ENCODE measurements around the gene SPSB3. TPM values are rescaled to one million over a fixed set of nuclear protein-coding genes. Genes with fewer than 3 reads are reported as not detected.

SPSB3 gene
- total RNA-seq, 2 donors from 2014 or later: 28.0 to 28.1 TPM

- no peaks in the 10 kb centered on the region for H3K9me3 Mint-ChIP-seq
- Histone ChIP-seq H3K9me3 (ENCODE audit: control insufficient read depth, low read length) (no peaks in the 10 kb centered on the region), H3K36me3 (ENCODE audit: control insufficient read depth, insufficient read depth, low read length) (peaks cover 23% of the 10 kb centered on the region), H3K9ac (ENCODE audit: extremely low read depth, low read length, poor library complexity, severe bottlenecking) (no peak overlapping the region), H3K27me3 (ENCODE audit: control insufficient read depth, insufficient read depth, low read length, poor library complexity, severe bottlenecking) (no peaks in the 10 kb centered on the region), H3K4me1 (ENCODE audit: control insufficient read depth, insufficient read depth, low read length) (no peaks in the 10 kb centered on the region), H3K27ac (ENCODE audit: low read depth, low read length) (no peak overlapping the region), H3K4me3 (ENCODE audit: low read length) (no peak overlapping the region)
- DNase-seq: peak; percentile 26
- TF ChIP-seq CTCF (conservative IDR thresholded peaks at IDR 0.05): no peak
- 94% methylated on average over 12 to 25 of the region's 25 CpGs for WGBS, 2 experiments (ENCODE audit: insufficient coverage in 1 of 2, insufficient read length in 1 of 2)
- peaks cover 24% of the 10 kb centered on the region for H3K36me3 Mint-ChIP-seq (ENCODE audit: low read depth)
- H3K27me3 Mint-ChIP-seq (ENCODE audit: insufficient read depth): no peaks in the 10 kb centered on the region
- H3K4me1 Mint-ChIP-seq: peaks cover 1% of the 10 kb centered on the region
- no peak overlapping the region for H3K27ac Mint-ChIP-seq
- no peak overlapping the region for H3K4me3 Mint-ChIP-seq
Observed at GRCh38 chr16:1820096-1820945, 38.0 kb upstream of the SPSB3 start.

GRCh38 chr16:1819611-1820010, 37.2 kb upstream of the SPSB3 start:
- Histone ChIP-seq H3K27ac (ENCODE audit: low read depth, low read length) (no peak overlapping the region), H3K4me1 (ENCODE audit: control insufficient read depth, insufficient read depth, low read length) (no peaks in the 10 kb centered on the region), H3K36me3 (ENCODE audit: control insufficient read depth, insufficient read depth, low read length) (peaks cover 28% of the 10 kb centered on the region), H3K9ac (ENCODE audit: extremely low read depth, low read length, poor library complexity, severe bottlenecking) (no peak overlapping the region), H3K9me3 (ENCODE audit: control insufficient read depth, low read length) (no peaks in the 10 kb centered on the region), H3K27me3 (ENCODE audit: control insufficient read depth, insufficient read depth, low read length, poor library complexity, severe bottlenecking) (no peaks in the 10 kb centered on the region), H3K4me3 (ENCODE audit: low read length) (no peak overlapping the region)
- no peaks in the 10 kb centered on the region for H3K9me3 Mint-ChIP-seq
- peaks cover 1% of the 10 kb centered on the region for H3K4me1 Mint-ChIP-seq
- H3K27ac Mint-ChIP-seq: peak overlapping the region; percentile 65
- peaks cover 29% of the 10 kb centered on the region for H3K36me3 Mint-ChIP-seq (ENCODE audit: low read depth)
- no peaks in the 10 kb centered on the region for H3K27me3 Mint-ChIP-seq (ENCODE audit: insufficient read depth)
- TF ChIP-seq CTCF (conservative IDR thresholded peaks at IDR 0.05): no peak
- H3K4me3 Mint-ChIP-seq: no peak overlapping the region
- DNase-seq: no peak
- 94 to 95% methylated on average over 11 to 15 of the region's 15 CpGs for WGBS, 2 experiments (ENCODE audit: insufficient coverage in 1 of 2, insufficient read length in 1 of 2)

GRCh38 chr16:1818873-1819525, 36.6 kb upstream of the SPSB3 start:
- 92 to 95% methylated on average over 24 to 35 of the region's 35 CpGs for WGBS, 2 experiments (ENCODE audit: insufficient coverage in 1 of 2, insufficient read length in 1 of 2)
- H3K27me3 ChIP-seq (ENCODE audit: control insufficient read depth, insufficient read depth, low read length, poor library complexity, severe bottlenecking): no peaks in the 10 kb centered on the region
- no peaks in the 10 kb centered on the region for H3K4me1 ChIP-seq (ENCODE audit: control insufficient read depth, insufficient read depth, low read length)
- peaks cover 28% of the 10 kb centered on the region for H3K36me3 ChIP-seq (ENCODE audit: control insufficient read depth, insufficient read depth, low read length)
- Mint-ChIP-seq H3K4me3 (no peak overlapping the region), H3K9me3 (no peaks in the 10 kb centered on the region), H3K27ac (peak overlapping the region; percentile 65), H3K4me1 (peaks cover 1% of the 10 kb centered on the region), H3K36me3 (ENCODE audit: low read depth) (peaks cover 32% of the 10 kb centered on the region), H3K27me3 (ENCODE audit: insufficient read depth) (no peaks in the 10 kb centered on the region)
- H3K9ac ChIP-seq (ENCODE audit: extremely low read depth, low read length, poor library complexity, severe bottlenecking): no peak overlapping the region
- peak; percentile 13 for DNase-seq
- H3K27ac ChIP-seq (ENCODE audit: low read depth, low read length): no peak overlapping the region
- no peak overlapping the region for H3K4me3 ChIP-seq (ENCODE audit: low read length)
- no peaks in the 10 kb centered on the region for H3K9me3 ChIP-seq (ENCODE audit: control insufficient read depth, low read length)
- no peak for TF ChIP-seq CTCF (conservative IDR thresholded peaks at IDR 0.05)

Measured in endodermal cell (in vitro differentiated cells).